Heart right ventricle (tissue), 16 donors: ENCODE measurements around the gene TMED5. TPM values are rescaled to one million over a fixed set of nuclear protein-coding genes. Genes with fewer than 3 reads are reported as not detected.

Experiments
- ATAC-seq, 8 donors: fragments of 200-7000 bp; cut with Tn5 transposase; one replicate each; pipeline ENCODE4 v1.9.1; 2020; ENCODE audit warnings: mild to moderate bottlenecking in 8 of 8, moderate library complexity in 8 of 8, moderate number of reproducible peaks in 1 of 8
- DNase-seq, 2 donors: peaks; one replicate each; pipeline ENCODE4 v3.0.0-alpha.2; 2020
- H3K27ac ChIP-seq, 10 donors: fragments of 200-600 bp; sonication (generic) in 2 of 10; one replicate each; pipeline versions ENCODE4 v1.5.0 to v1.8.0; 2020 to 2022; ENCODE audit warnings: mild to moderate bottlenecking in 3 of 10
- H3K27me3 ChIP-seq, 7 donors: fragments of 200-600 bp; one replicate each; pipeline ENCODE4 v1.8.0; 2021 to 2022; ENCODE audit warnings: mild to moderate bottlenecking in 2 of 7
- H3K36me3 ChIP-seq, 9 donors: fragments of 200-600 bp; sonication (generic) in 1 of 9; one replicate each; pipeline versions ENCODE4 v1.5.0 to v1.8.0; 2020 to 2022; ENCODE audit warnings: mild to moderate bottlenecking in 2 of 9
- H3K4me1 ChIP-seq, 9 donors: fragments of 200-600 bp; sonication (generic) in 1 of 9; one replicate each; pipeline versions ENCODE4 v1.5.0 to v1.8.0; 2020 to 2022; ENCODE audit warnings: mild to moderate bottlenecking in 4 of 9
- H3K4me3 ChIP-seq, 10 donors: fragments of 200-600 bp; sonication (generic) in 2 of 10; one replicate each; pipeline versions ENCODE4 v1.5.0 to v1.8.0; 2020 to 2022; ENCODE audit warnings: mild to moderate bottlenecking in 7 of 10, moderate library complexity in 2 of 10
- H3K9me3 ChIP-seq, 11 donors: fragments of 200-600 bp in 10 of 11; sonication (generic) in 2 of 11; one replicate each; pipeline versions ENCODE4 v1.5.0 to v1.8.0; 2013 to 2022; ENCODE audit warnings: mild to moderate bottlenecking in 2 of 11, control low read depth in 1 of 11, moderate library complexity in 1 of 11
- WGBS, 2 donors: extraction: QIAGEN DNeasy Blood & Tissue Kit; methylation state at CpG; one replicate each; pipeline ENCODE4 v1.1.7; 2013; ENCODE audit warnings: inconsistent platforms in 1 of 2; 5-methylcytosine and 5-hydroxymethylcytosine counted together
- intact Hi-C, 10 donors: fragments of 100-400 bp; cut with DNase I; formaldehyde crosslinking; loops; one replicate each; pipeline versions ENCODE4 v1.11.1 to v1.14.2; 2022
- polyA plus RNA-seq, 2 donors: library from polyadenylated mRNA; stranded (reverse); fragments of 200-250 nt; gene quantifications; one replicate each; pipeline ENCODE4 v1.2.3, GENCODE V29; 2013
- total RNA-seq, 10 donors: library from RNA; stranded (reverse); fragmentation: NEBNext Ultra II Directional in 3 of 10; extraction: Animal tissue kit (Norgen Biotek cat#: 25700) in 3 of 10; gene quantifications; one replicate each; pipeline versions ENCODE4 v1.2.1 to v1.2.4, GENCODE V29; 2021 to 2023
- TF ChIP-seq, protein P1 (sequence below), 9 donors: fragments of 200-600 bp; sonication (generic) in 2 of 9; IDR thresholded peaks; one replicate each; pipeline versions ENCODE4 v1.5.0 to v1.8.0; 2021 to 2022; ENCODE audit warnings: antibody characterized with exemption in 9 of 9, mild to moderate bottlenecking in 5 of 9, moderate library complexity in 1 of 9
- donor health status: Arrhythmogenic right ventricular cardiomyopathy.
- donor health status: ischemic (EF 13 %, LVEDD 7.1; RV severe dilation, severe dysfunction).
- donor health status: healthy with polysubstance abuse.
- donor health status: DM: no; HTN: yes; CAD: no.
- donor health status: DM: no; HTN: no; CAD: no.
- donor health status: ischemic (EF 25% LVEDD 6.9; RV normal size, moderate dysfunction).
- donor health status: ischemic (EF 25% LVEDD 5.7; RV mildly dilated, moderate dysfunction).
- donor health status: healthy.
- donor health status: DM: yes; HTN: yes; CAD: no.
- donor health status: Ischemic cardiomyopathy.
- donor health status: ischemic (EF 35%, LVEDD 5.7; RV mildly dilated, moderate dysfunction).
- donor health status: nonischemic (EF 11% LVEDD 7.7; RV severe dilation, severe dysfunction).
- donor health status: DM: yes; HTN: yes; CAD: no.
- donor health status: PGD.
- donor health status: ischemic (EF 29% LVEDD 5.4; RV normal size, mild dysfunction).
- donor health status: nonischemic (EF 23%, LVEDD 6.1; RV moderate dilation, normal function).

TMED5 gene
- total and polyA plus RNA-seq, 12 donors: 8.4 to 82.4 (median 38.4) TPM

DNA sequence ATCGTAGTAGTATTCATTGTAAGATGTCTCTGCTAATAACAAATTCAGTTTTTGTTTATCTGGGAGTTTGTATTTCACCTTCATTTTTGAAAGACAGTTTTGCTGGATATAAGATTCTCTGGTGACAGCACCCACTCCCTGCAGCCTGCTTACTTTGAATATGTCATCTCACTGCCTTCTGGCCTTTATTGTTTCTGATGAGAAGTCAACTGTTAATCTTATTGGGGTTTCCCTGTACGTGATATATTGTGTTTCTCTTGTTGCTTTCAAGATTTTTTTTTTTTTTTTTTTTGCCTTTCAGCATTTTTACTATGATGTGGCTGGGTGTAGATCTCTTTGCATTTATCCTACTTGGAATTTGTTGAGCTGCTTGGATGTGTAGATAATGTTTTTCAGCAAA, 71.9 kb downstream of the TMED5 start:
- Histone ChIP-seq H3K27ac (no peak overlapping the region), H3K4me3 (no peak overlapping the region), H3K9me3 (peaks cover 0 to 21% (median 7%) of the 10 kb centered on the region in 11 donors), H3K36me3 (peaks cover 0 to 58% (median 2%) of the 10 kb centered on the region in 9 donors), H3K27me3 (no peaks in the 10 kb centered on the region), H3K4me1 (peaks cover 0 to 27% (median 15%) of the 10 kb centered on the region in 9 donors)
- no peak for ATAC-seq
- TF ChIP-seq, protein P1, sequence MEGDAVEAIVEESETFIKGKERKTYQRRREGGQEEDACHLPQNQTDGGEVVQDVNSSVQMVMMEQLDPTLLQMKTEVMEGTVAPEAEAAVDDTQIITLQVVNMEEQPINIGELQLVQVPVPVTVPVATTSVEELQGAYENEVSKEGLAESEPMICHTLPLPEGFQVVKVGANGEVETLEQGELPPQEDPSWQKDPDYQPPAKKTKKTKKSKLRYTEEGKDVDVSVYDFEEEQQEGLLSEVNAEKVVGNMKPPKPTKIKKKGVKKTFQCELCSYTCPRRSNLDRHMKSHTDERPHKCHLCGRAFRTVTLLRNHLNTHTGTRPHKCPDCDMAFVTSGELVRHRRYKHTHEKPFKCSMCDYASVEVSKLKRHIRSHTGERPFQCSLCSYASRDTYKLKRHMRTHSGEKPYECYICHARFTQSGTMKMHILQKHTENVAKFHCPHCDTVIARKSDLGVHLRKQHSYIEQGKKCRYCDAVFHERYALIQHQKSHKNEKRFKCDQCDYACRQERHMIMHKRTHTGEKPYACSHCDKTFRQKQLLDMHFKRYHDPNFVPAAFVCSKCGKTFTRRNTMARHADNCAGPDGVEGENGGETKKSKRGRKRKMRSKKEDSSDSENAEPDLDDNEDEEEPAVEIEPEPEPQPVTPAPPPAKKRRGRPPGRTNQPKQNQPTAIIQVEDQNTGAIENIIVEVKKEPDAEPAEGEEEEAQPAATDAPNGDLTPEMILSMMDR (IDR thresholded peaks at IDR 0.05): no peak
- intact Hi-C loops: no loop called here
- no peak for DNase-seq
- WGBS, 2 donors: 98 to 99% methylated on average over 2 of the region's 2 CpGs

DNA sequence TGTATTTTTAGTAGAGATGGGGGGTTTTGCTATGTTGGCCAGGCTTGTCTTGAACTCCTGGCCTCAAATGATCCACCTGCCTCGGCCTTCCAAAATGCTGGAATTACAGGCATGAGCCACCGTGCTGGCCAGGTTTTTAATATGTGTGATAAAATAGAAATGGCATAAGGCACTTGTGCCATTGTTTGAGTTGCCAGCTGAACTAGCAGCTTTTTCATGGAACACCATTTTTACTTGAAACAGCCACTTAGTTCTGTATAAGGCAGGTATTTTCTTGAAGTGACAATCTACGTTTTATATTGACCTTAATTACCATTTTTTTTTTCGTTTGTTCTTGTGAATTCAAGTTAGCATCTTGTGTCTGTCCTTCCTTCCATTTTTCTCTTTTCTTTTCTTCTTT, 72.8 kb downstream of the TMED5 start:
- peaks cover 0 to 21% (median 7%) of the 10 kb centered on the region in 11 donors for H3K9me3 ChIP-seq
- peaks cover 0 to 27% (median 15%) of the 10 kb centered on the region in 9 donors for H3K4me1 ChIP-seq
- H3K27ac ChIP-seq: no peak overlapping the region
- DNase-seq (no peak), ATAC-seq (no peak)
- TF ChIP-seq, protein P1 (IDR thresholded peaks at IDR 0.05): no peak
- peaks cover 0 to 49% (median 2%) of the 10 kb centered on the region in 9 donors for H3K36me3 ChIP-seq
- no peaks in the 10 kb centered on the region for H3K27me3 ChIP-seq
- intact Hi-C loops: no loop called here
- WGBS, 2 donors: 97 to 98% methylated on average over 4 of the region's 4 CpGs
- H3K4me3 ChIP-seq: no peak overlapping the region

DNA sequence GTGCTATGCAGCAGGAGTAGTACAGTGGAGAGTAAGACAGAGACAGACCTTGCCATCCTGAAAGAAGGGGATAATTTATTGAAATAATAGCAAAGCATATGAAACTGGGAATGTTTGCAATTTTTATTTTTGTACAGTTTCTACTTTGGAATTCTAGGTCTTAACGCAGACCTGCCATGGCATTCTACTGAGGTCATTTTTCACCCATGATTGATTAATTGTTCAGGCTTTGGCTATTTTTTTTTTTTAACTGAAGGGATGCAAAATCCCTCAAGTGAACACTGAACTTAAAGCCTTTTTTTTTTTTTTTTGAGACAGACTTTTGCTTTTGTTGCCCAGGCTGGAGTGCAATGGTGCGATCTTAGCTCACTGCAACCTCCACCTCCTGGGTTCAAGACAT, 74.0 kb downstream of the TMED5 start:
- Histone ChIP-seq H3K4me3 (no peak overlapping the region), H3K36me3 (peaks cover 0 to 49% (median 2%) of the 10 kb centered on the region in 9 donors), H3K9me3 (peaks cover 0 to 21% (median 7%) of the 10 kb centered on the region in 11 donors), H3K27me3 (no peaks in the 10 kb centered on the region), H3K4me1 (peaks cover 0 to 16% (median 8%) of the 10 kb centered on the region in 9 donors), H3K27ac (no peak overlapping the region)
- intact Hi-C loops: no loop called here
- ATAC-seq (no peak), DNase-seq (no peak)
- WGBS, 2 donors: 86 to 91% methylated on average over 2 of the region's 2 CpGs
- TF ChIP-seq, protein P1 (IDR thresholded peaks at IDR 0.05): no peak

DNA sequence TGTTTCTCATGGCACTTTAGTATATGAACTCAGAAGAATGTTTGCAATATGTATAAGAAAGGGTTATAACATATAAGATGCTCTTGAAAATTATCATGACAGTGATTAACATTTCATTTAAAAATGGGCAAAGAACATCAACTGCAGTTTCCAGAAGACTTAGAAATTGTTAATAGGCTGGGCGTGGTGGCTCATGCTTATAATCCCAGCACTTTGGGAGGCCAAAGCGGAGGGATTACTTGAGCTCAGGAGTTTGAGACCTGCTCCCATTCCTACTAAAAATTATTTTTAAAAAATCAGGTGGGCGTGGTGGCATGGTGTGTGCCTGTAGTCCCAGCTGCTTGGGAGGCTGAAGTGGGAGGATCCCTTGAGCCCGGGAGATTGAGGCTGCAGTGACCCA, 78.1 kb downstream of the TMED5 start:
- WGBS, 2 donors: 96 to 98% methylated on average over 4 of the region's 4 CpGs
- Histone ChIP-seq H3K36me3 (peaks cover 0 to 30% (median 0%) of the 10 kb centered on the region in 9 donors), H3K9me3 (peaks cover 0 to 9% (median under 1%) of the 10 kb centered on the region in 11 donors), H3K4me1 (peaks cover 0 to 15% (median 0%) of the 10 kb centered on the region in 9 donors), H3K4me3 (no peak overlapping the region), H3K27ac (no peak overlapping the region), H3K27me3 (no peaks in the 10 kb centered on the region)
- intact Hi-C loops: no loop called here
- no peak for ATAC-seq
- no peak for DNase-seq
- TF ChIP-seq, protein P1 (IDR thresholded peaks at IDR 0.05): no peak

Other genes with a start within 250 kb of the TMED5 start
- gene DIPK1A, start 219.0 kb downstream of the TMED5 start, total RNA-seq: 1 to 10 TPM; 4.5 to 8.5 (median 6.4) TPM
- 1 to 10 TPM; 3.4 to 4.5 TPM for gene DIPK1A, start 219.0 kb downstream of the TMED5 start, polyA plus RNA-seq
- gene MTF2, start 101.1 kb downstream of the TMED5 start, total RNA-seq: 10 to 100 TPM in 1 of 10 donors, 1 to 10 TPM in 9; 7.6 to 10.0 (median 8.3) TPM
- 10 to 100 TPM in 1 of 2 donors, 1 to 10 TPM in 1; 3.9 to 14.0 TPM for gene MTF2, start 101.1 kb downstream of the TMED5 start, polyA plus RNA-seq
- 1 to 10 TPM; 2.0 to 4.8 (median 3.0) TPM for gene CCDC18, start 311 bp upstream of the TMED5 start, total RNA-seq
- 1 to 10 TPM; 1.4 to 6.8 TPM for gene CCDC18, start 311 bp upstream of the TMED5 start, polyA plus RNA-seq
- 10 to 100 TPM; 33.0 to 40.8 (median 37.5) TPM for gene DR1, start 165.5 kb upstream of the TMED5 start, total RNA-seq
- 10 to 100 TPM in 1 of 2 donors, 1 to 10 TPM in 1; 4.0 to 14.8 TPM for gene DR1, start 165.5 kb upstream of the TMED5 start, polyA plus RNA-seq